HG02623 (cell line): ENCODE data around the gene CA11.
"Not testable (repeated sequence)": the region's sequence is repeated elsewhere in the genome, so short reads cannot be mapped to it uniquely, and the experiment has no call there.

Experiments
- ATAC-seq: cut with Tn5 transposase; IDR thresholded peaks from one replicate; pipeline ENCODE4 v1.9.1; 2021; ENCODE audit warnings: moderate library complexity; ENCODE audit not compliant: unreplicated experiment

The CA11 gene

DNA sequence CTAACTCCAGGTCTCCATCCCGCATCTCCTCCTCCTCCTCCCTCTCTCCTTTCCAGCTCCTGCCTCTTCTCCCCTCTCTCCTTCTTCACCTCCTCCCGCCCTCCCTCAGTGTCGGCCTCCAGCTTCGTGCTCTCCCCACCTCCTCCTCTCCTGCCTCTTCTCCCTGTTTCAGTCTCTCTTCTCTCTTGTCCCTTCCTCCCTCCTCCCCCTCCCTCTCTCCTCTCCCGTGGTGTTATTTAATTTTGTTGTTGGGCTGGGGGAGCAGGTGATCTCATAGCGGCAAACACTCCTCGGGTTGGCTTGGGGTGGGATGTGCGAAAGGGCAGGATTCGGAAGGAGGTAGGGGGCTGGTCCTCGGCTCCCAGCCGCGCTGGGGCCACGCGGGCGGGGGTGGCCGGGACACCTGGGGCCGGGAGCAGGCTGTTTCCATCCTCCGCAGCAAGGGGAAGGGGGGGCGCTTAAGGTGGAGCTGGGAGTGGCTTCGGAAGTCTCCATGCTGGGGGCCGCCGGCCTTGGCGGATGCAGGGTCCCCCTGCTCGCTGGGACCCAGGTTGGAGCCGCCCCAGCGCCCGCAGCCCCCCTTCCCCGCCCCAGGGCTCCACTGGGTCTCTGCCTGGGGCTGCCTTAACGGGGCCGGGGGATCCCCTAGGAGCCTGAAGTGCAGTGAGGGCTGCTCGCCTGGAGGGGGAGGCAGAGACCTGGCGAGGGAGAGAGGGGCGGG, at the start of gene CA11:
CA11 (minus strand) TSS at position 187 of the 721 bp plus-strand sequence. CDS start 555 bp downstream, outside the sequence.
- ATAC-seq: peak; percentile 78

DNA sequence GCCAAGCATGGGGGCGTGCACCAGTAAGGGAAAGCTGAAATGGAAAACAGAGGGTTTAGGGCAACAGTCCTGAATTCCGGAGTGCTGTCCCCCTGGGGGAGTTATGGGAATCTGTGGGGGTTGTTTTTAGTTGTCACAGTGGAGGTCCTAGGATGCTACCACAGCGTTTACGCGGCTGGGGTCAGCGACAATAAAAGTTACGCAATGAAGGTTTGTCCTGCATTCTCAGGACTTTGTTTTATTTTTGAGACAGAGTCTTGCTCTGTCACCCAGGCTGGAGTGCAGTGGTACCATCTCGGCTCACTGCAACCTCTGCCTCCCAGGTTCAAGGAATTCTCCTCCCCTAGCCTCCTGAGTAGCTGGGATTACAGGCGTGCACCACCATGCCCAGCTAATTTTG, 47.6 kb upstream of the CA11 start:
- ATAC-seq: not testable (repeated sequence)

DNA sequence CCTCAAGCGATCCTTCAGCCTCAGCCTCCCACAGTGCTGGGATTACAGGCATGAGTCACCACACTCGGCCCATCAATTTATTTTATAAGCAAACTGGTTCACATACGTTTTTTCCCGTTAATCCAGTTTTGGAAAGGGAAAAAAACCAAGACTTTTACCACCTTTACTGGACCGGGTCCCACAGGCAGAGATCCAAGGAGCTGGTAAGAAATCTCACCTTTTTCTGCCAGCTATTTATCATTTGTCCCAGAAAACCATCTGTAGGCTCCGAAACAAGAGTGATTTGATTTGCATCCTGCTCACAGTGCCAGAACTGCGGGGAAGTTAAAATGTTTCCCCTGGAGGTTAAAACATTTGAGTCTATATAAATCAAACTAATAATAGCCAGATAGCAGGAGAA, 43.5 kb upstream of the CA11 start:
- no peak for ATAC-seq

GRCh38 chr19:48687776-48688175, 41.8 kb upstream of the CA11 start:
- ATAC-seq: no peak

GRCh38 chr19:48686637-48687036, 40.6 kb upstream of the CA11 start:
- ATAC-seq: not testable (repeated sequence)

- ATAC-seq: no peak
Observed at GRCh38 chr19:48686088-48686487, 40.1 kb upstream of the CA11 start.

DNA sequence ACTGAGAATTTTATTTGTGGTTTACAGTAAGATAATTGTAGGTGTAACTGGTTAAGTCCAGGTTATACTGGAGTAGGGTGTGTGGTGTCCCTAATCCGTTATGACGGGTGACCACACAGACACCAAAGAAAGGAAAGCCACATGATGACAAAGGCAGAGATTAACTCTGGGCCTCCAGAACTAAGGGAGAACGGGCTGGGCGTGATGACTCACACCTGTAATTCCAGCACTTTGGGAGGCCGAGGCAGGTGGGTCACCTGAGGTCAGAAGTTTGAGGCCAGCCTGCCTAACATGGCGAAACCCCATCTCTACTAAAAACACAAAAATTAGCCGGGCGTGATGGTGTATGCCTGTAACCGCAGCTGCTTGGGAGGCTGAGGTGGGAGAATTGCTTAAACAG, 39.6 kb upstream of the CA11 start:
- ATAC-seq: no peak

DNA sequence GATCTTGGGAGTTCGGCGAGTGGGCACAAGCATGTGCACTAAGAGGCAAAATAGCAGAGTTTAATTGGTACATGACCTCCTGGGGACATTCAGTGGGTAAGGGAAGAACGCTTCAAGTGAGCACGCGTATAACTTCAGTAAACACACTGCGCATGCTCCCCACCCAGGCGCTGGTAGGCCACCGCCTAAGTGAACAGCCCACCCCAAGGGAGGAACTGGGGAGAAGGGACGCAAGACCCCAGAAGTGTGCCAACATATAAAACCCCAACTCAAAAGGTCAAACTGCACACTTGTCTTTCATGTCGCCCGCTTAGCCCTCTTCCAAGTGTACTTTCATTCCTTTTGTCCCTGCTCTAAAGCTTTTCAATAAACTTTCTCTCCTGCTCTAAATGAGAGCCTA, 37.4 kb upstream of the CA11 start:
- no peak for ATAC-seq

DNA sequence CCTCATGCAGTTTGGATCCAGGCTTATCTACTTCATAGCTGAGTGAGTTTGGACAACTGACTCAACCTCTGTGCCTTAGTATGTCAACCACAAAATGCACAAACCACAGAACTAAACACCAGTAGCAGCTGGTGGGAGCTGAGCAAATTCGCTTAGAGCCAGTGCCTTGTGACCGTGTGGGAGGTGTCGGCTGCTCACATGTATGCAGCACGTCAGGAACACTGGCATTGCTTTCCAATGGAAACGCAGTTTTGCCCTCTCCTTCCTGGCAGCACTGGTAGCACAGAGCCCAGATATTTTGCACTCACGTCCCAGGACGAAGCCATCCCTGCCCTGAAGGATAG, 35.1 kb upstream of the CA11 start:
- no peak for ATAC-seq

DNA sequence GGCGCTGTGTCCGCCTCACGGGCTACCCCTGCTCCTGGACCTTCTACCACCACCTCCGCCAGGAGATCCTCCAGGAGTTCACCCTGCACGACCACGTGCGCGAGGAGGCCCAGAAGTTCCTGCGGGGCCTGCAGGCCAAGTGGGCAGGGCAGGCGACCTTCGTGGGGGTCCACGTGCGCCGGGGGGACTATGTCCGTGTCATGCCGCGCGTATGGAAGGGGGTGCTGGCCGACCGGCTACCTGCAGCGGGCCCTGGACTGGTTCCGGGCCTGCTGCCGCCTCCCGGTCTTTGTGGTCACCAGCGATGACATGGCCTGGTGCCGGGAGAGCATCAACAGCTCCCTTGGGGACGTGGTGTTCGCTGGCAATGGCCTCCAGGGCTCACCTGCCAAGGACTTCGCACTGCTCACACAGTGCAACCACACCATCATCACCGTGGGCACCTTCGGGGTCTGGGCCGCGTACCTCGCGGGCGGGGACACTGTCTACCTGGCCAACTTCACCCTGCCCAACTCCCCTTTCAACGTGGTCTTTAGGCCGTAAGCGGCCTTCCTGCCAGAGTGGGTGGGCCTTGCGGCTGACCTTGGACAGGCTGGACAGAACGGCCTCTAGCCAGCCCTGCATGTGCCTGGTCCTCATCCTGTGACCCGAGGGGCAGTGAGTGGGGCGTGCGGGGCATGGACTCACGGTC, 34.6 kb upstream of the CA11 start:
- no peak for ATAC-seq

DNA sequence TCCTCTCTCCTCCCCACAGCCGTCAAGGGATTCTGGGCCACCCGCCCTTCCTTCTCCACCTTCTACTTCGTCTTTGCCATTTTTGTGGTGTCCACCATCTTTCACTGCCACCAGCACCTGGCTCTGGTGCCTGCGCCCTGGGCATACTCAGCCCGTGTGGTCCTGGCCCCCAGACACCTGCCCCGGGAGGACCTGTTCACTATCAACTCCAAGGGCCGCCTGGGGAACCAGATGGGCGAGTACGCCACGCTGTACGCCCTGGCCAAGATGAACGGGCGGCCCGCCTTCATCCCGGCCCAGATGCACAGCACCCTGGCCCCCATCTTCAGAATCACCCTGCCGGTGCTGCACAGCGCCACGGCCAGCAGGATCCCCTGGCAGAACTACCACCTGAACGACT, 34.0 kb upstream of the CA11 start:
- ATAC-seq: not testable (repeated sequence)

DNA sequence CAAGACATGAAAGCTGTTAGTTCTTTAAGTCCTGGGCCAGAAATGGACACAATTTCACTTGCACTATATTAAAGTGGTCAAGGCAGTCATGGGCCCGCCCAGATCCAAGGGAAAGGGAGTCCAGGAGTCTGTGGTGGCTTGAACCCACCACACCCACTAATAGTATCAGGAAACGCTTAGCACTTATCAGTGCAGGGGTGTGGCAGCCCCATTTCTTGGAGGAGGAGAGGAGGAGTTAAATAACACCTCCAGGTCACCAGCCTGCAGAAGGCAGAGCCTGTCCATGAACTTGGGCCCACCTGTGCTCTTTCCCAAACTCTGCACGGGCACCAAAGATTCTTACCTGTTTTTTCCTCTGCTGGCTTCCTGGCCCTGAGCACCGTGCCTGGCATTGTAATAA, 32.2 kb upstream of the CA11 start:
- no peak for ATAC-seq

- no peak for ATAC-seq
Observed at GRCh38 chr19:48676887-48677286, 30.9 kb upstream of the CA11 start.

DNA sequence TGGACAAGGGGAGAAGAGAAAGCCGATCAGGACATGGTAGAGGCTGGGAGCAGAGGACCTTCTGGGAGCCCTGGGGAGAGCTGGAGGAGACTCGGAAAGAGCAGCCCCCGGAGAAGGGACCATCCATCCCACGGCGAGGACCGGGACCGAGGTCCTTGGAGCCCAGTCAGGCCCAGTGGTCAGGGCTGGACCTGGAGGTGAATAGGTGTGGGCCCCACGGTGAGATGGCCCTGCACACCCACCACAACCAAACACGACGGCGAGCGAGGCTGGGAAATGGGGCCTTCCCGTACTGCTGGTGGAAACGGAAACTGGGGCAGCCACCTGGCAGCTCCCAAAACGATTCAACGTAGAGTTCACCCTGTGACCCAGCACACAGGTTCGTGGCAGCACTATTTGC, 30.5 kb upstream of the CA11 start:
- no peak for ATAC-seq

- ATAC-seq: no peak
Observed at GRCh38 chr19:48674921-48675824, 29.2 kb upstream of the CA11 start.

DNA sequence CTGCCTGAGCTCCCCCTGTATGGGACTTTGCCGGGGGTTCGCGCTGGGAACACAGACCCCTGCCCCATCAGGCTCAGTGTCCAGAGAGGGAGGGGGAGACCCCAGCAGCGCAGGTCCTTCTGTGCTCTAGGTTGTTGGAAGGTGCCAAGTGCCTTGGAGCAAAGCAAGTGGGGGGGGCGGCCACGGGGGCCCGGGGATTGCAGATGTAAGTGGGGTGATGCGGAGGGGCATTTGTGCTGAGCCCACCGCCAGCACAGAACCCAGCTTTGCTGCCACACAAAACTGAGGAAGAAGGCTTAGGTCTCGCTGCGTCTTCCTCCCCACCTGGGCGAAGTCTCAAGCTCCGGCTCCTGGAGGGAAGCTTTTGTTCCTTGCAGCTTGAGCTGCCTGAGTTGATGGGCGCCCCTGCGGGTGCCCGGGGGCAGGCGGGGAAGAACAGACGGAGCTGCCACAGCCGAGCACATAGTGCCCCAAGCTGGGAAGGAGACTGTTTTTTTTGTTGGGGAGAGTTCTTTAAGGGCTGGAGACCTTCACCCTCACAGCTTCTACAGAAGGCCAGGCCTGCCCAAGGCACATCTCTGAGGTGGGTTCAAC, 28.3 kb upstream of the CA11 start:
- no peak for ATAC-seq

DNA sequence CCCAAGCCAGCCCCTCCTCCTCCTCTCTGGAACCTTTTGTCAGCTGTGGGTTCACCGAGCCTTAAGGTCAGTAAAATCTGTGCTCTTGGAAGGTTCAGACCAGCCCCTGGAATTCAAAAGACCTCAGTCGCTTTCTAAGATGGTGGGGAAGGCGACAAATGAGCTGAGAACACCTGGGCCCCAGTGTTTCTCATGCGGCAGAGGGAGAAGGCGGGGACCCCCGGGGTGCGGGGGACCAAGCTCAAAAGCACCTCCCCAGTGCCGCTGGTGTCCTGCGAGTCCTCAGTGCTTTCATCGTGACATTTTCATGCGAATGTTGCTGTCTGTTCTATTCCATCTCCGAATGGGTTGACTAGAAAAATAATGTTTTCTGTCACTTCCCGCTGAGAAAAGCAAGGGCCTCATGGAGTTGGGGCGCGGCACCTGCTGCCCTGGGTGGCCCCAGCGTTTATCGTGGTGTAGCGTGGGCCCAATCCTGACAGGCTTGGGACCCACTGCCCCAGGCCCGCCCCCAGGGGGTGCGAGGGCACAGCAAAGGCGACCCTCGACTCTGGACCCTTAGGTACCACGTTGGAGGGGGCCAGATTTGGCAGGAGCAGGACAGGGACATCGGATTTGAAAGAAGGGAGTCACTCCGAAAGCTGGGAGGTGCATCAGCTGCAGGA, 27.6 kb upstream of the CA11 start:
- no peak for ATAC-seq

DNA sequence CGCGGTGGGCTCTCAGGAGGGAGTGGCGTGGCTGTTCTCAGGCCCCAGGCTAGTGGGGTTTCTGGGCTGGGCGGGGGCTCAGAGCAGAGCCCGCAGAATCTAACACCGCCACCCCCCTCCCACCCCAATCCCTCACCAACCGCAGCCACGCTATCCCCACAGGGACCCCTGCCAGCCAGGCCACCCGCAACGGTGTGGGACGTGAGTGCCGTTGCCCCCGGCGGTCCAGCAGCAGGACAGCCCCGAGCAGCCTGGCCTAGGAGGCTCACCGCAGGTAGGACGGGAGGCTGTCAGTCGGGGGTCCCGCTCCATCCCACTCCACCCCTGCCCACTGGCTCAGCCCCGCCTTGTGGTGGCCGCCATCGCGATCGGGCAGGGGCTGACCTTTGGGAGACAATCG, 27.0 kb upstream of the CA11 start, which contains the start of gene NTN5:
NTN5 (minus strand) TSS at position 24 of the 400 bp plus-strand sequence. CDS start 2,031 bp downstream, outside the sequence.
- ATAC-seq: no peak

GRCh38 chr19:48671446-48671995, 25.5 kb upstream of the CA11 start:
- no peak for ATAC-seq

- ATAC-seq: no peak
Observed at GRCh38 chr19:48670699-48671445, 24.9 kb upstream of the CA11 start.
